ENCODE measurements around the gene PRR14L. TPM values are rescaled to one million over a fixed set of nuclear protein-coding genes. Genes with fewer than 3 reads are reported as not detected.
A peak's percentile ranks its signal among the peaks of the same experiment; 100 is the strongest.

PRR14L gene
- total RNA-seq, 6 experiments from 2014 or later: 11.2 to 22.8 (median 17.0) TPM

DNA sequence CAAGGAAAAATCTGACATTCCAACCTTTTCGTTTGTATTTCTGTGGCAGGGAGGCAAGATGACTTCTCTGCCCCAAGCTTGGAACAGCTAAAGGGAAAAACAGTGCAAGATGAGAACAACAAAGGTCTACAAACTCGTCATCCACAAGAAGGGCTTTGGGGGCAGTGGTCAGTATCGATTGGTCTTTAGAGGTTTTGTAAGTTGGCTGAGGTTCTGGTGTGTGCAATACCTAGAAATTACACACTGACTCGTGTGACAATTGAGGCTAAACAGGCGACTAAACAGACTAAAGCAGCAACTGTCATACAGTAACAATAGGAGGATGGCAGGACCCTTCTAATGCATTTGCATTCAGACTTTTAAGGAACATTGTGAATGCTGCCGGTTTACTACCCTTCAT, 4.9 kb upstream of the PRR14L start:
- Histone ChIP-seq H3K9me3 (no peaks in the 10 kb centered on the region), H3K27ac (peak overlapping the region; percentile 69 to 89 (median 81)), H3K36me3 (peaks cover 0 to 11% (median 0%) of the 10 kb centered on the region in 4 donors), H3K4me1 (peaks cover 0 to 34% (median 15%) of the 10 kb centered on the region in 4 donors), H3K27me3 (no peaks in the 10 kb centered on the region), H3K4me3 (peak overlapping the region; percentile 72 to 97 (median 80))
- peak in 1 of 3 donors; percentile 73 for DNase-seq
- TF ChIP-seq, protein P1, sequence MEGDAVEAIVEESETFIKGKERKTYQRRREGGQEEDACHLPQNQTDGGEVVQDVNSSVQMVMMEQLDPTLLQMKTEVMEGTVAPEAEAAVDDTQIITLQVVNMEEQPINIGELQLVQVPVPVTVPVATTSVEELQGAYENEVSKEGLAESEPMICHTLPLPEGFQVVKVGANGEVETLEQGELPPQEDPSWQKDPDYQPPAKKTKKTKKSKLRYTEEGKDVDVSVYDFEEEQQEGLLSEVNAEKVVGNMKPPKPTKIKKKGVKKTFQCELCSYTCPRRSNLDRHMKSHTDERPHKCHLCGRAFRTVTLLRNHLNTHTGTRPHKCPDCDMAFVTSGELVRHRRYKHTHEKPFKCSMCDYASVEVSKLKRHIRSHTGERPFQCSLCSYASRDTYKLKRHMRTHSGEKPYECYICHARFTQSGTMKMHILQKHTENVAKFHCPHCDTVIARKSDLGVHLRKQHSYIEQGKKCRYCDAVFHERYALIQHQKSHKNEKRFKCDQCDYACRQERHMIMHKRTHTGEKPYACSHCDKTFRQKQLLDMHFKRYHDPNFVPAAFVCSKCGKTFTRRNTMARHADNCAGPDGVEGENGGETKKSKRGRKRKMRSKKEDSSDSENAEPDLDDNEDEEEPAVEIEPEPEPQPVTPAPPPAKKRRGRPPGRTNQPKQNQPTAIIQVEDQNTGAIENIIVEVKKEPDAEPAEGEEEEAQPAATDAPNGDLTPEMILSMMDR (IDR thresholded peaks at IDR 0.05): no peak
- no peak for TF ChIP-seq POLR2A (IDR thresholded peaks at IDR 0.05)
- intact Hi-C loops (cut with DNase I): no loop called here
- ATAC-seq: peak; percentile 1 to 45 (median 14)
- WGBS (ENCODE audit: insufficient coverage, low coverage, low lambda C conversion rate, missing lambda C conversion rate): 10% methylated on average over 6 of the region's 6 CpGs

DNA sequence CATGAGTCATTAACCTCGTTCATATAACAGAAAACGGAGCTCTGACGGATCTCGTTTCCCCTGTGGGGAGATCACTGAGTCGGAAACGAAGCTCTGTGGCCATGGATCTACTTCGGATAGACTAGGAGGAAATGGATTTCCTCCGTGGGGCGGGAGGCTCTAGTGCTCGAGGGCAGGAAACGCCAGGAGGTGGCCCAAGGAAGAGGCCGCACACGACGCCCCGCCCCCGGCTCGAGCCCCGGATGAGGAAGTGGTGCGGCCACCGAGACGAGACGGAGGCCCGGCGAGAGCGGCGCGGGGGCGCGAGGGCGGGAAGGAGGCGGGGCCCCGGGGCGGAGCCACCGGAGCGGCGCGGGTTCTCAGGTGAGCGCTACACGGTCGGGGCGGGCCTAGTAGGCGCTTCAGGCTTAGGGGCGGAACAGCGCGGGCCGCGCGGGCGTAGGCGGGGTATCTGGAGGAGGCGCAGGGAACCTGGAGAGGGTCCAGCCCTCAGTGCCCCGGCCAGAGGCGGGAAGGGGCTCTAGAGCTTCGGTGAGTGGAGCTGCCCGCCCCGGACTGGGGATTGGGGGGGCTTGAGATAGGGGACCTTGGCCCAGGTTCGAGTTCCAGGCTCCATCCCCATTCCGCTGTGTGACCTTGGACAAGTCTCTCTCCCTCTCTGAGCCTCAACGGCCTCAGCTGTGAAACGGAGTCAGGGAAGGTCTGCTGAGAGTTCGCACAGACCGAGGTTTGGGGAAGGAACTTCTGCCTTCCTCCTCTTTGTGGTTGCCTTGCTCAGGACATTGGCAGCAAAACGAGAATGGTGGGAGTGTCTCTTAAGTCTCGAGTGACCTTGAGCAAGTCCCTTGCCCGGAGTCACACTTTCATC, 3.9 kb upstream of the PRR14L start, which contains the start of gene DEPDC5:
Gene DEPDC5 (plus strand): TSS at position 386 of the 868 bp plus-strand sequence. CDS start 903 bp downstream, outside the sequence.
- 0% methylated on average over 18 of the region's 65 CpGs for WGBS (ENCODE audit: insufficient coverage, low coverage, low lambda C conversion rate, missing lambda C conversion rate)
- peak within 1 kb of the TSS; percentile 77 to 89 (median 81) for H3K27ac ChIP-seq
- ATAC-seq (peak; percentile 82 to 93 (median 86)), DNase-seq (peak; percentile 98)
- intact Hi-C loops (cut with DNase I): no loop called here
- no peaks in the 10 kb centered on the region for H3K27me3 ChIP-seq
- peak; percentile 90 for TF ChIP-seq POLR2A (IDR thresholded peaks at IDR 0.05)
- TF ChIP-seq, protein P1 (IDR thresholded peaks at IDR 0.05): no peak
- peaks cover 0 to 5% (median 0%) of the 10 kb centered on the region in 4 donors for H3K36me3 ChIP-seq
- H3K4me3 ChIP-seq: peak within 1 kb of the TSS; percentile 72 to 97 (median 80)
- H3K4me1 ChIP-seq: peaks cover 0 to 37% (median 18%) of the 10 kb centered on the region in 4 donors
- H3K9me3 ChIP-seq: no peaks in the 10 kb centered on the region

DNA sequence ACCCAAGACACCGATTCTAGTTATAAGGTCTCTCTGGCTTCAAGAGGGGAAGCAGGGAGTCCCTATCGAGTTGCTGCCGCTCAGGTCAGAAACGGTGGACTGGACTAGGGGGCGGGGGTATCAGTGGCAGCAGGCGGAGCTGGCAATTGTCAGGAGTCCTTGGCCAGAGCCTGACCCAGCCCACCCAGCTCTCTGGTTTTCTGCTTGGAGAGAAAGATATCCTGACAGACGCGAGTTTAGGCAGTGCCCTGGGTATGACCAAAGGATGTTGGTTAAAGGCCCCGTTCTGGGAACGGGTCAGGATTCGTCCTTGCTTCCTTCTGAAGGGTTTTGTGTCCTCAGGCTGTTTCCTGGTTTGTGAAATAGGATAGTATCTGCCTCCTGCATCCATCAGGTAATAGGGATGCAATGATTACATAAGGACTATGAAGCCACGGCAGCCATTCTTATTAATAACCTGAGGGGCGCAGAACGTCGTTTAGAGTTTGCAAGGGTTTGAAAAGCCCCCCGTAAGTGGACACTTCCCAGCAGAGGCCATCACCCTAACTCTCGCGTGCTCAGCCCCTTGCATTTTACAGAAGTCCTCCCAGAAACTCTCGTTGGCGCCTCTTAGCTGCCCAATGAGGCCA, 3.2 kb upstream of the PRR14L start:
- no peak for TF ChIP-seq POLR2A (IDR thresholded peaks at IDR 0.05)
- TF ChIP-seq, protein P1 (IDR thresholded peaks at IDR 0.05): no peak
- ATAC-seq (peak in 1 of 4 donors; percentile 7), DNase-seq (peak; percentile 37 to 60 (median 58))
- peak overlapping the region; percentile 77 to 89 (median 81) for H3K27ac ChIP-seq
- peak overlapping the region; percentile 72 to 97 (median 80) for H3K4me3 ChIP-seq
- intact Hi-C loops (cut with DNase I): no loop called here
- peaks cover 0 to 44% (median 21%) of the 10 kb centered on the region in 4 donors for H3K4me1 ChIP-seq
- no peaks in the 10 kb centered on the region for H3K36me3 ChIP-seq
- under 1% methylated on average over 17 of the region's 20 CpGs for WGBS (ENCODE audit: insufficient coverage, low coverage, low lambda C conversion rate, missing lambda C conversion rate)
- no peaks in the 10 kb centered on the region for H3K9me3 ChIP-seq
- H3K27me3 ChIP-seq: no peaks in the 10 kb centered on the region

DNA sequence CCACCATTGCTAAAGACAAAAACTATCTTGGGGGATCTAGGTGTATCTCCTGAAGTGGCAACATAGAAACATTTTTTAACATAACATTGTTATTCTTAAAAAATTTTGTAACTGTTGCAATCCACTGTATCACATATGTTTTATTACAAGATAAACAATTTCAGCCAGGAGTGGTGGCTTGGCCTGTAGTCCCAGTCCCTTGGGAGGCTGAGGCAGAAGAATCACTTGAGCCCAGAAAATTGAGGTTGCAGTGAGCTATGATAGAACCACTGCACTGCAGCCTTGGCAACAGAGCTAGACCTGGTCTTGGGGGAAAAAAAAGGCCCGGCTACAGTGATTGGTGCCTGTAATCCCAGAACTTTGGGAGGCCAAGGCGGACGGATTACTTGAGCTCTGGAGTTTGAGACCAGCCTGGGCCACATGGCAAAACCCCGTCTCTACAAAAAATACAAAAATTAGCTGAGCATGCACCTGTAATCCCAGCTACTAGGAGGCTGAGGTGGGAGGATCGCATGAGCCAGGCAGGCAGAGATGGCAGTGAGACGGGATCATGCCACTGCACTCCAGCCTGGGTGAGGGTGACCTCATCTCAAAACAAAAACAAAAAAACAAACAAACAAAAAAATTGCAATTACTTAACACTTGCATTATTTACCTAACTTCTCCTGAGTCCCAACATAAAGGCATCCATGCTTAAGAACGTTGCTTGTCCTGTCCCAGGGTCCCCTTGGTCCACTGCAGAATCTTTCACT, 2.3 kb upstream of the PRR14L start:
- peaks cover 0 to 47% (median 23%) of the 10 kb centered on the region in 4 donors for H3K4me1 ChIP-seq
- no peaks in the 10 kb centered on the region for H3K36me3 ChIP-seq
- no peaks in the 10 kb centered on the region for H3K9me3 ChIP-seq
- peak overlapping the region; percentile 77 to 89 (median 81) for H3K27ac ChIP-seq
- peak overlapping the region in 1 of 3 donors; percentile 97 for H3K4me3 ChIP-seq
- DNase-seq: no peak
- no peaks in the 10 kb centered on the region for H3K27me3 ChIP-seq
- 12% methylated on average over 1 of the region's 7 CpGs for WGBS (ENCODE audit: insufficient coverage, low coverage, low lambda C conversion rate, missing lambda C conversion rate)
- TF ChIP-seq, protein P1 (IDR thresholded peaks at IDR 0.05): no peak
- no peak for TF ChIP-seq POLR2A (IDR thresholded peaks at IDR 0.05)
- intact Hi-C loops (cut with DNase I): no loop called here
- no peak for ATAC-seq
